ENCODE results near the gene JOSD2. TPM values are rescaled to one million over a fixed set of nuclear protein-coding genes. Genes with fewer than 3 reads are reported as not detected.

The JOSD2 gene
- total and polyA plus RNA-seq, 2 of the 4 experiments (the other 2 are of a cell fraction): 12.2 to 54.1 TPM

GRCh38 chr19:50554212-50554611, 43.2 kb upstream of the JOSD2 start:
- Histone ChIP-seq H2AK9ac (replicated peaks; ENCODE audit: low read depth, low read length, poor library complexity) (no peak overlapping the region), H4K20me1 (ENCODE audit: insufficient read depth, low read length) (no peaks in the 10 kb centered on the region), H3K9me3 (ENCODE audit: control insufficient read depth, insufficient read depth, low read length) (no peaks in the 10 kb centered on the region), H3K23ac (ENCODE audit: low read depth, low read length) (no peak overlapping the region), H3K36me3 (ENCODE audit: control insufficient read depth, insufficient read depth, low read length) (no peaks in the 10 kb centered on the region), H3K9me1 (ENCODE audit: insufficient read depth, low read length) (no peaks in the 10 kb centered on the region; the same call in 1 of the 2 replicates), H3K4me3 (ENCODE audit: insufficient read depth, low read depth, low read length) (no peak overlapping the region), H3K4ac (ENCODE audit: low read depth, low read length) (no peak overlapping the region), H3K9ac (ENCODE audit: low read depth, low read length) (no peak overlapping the region), H2AFZ (replicated peaks; ENCODE audit: low read length, poor library complexity) (no peak overlapping the region), H3K14ac (replicated peaks; ENCODE audit: low read depth, low read length) (no peak overlapping the region), H2BK5ac (ENCODE audit: low read depth, low read length, poor library complexity, severe bottlenecking) (no peak overlapping the region), H2BK15ac (ENCODE audit: low read depth, low read length) (no peak overlapping the region), H3K4me2 (ENCODE audit: low read depth, low read length) (no peak overlapping the region), H4K8ac (ENCODE audit: low read depth in 2 of 2, low read length in 2 of 2) (no peak overlapping the region), H4K91ac (ENCODE audit: insufficient read depth, low read depth, low read length) (no peak overlapping the region), H3K18ac (ENCODE audit: low read depth, low read length) (no peak overlapping the region), H4K5ac (ENCODE audit: low read depth, low read length) (no peak overlapping the region), H3K27me3 (ENCODE audit: control insufficient read depth, insufficient read depth, low read length) (peaks cover 37% of the 10 kb centered on the region), H2BK120ac (ENCODE audit: low read depth, low read length) (no peak overlapping the region), H3K56ac (ENCODE audit: extremely low read depth, insufficient read depth, low read length) (no peak overlapping the region), H2BK20ac (ENCODE audit: low read depth, low read length) (no peak overlapping the region), H2AK5ac (ENCODE audit: low read depth, low read length) (no peak overlapping the region), H3K27ac (ENCODE audit: insufficient read depth, low read length) (no peak overlapping the region), H3K79me1 (ENCODE audit: low read depth in 1 of 2, low read length in 2 of 2) (no peaks in the 10 kb centered on the region), H3K4me1 (ENCODE audit: control insufficient read depth, insufficient read depth, low read length) (no peaks in the 10 kb centered on the region; the same call in 1 of the 2 replicates)
- in situ Hi-C loops (cut with MboI; ENCODE audit: low sequenced_read_pairs) (no loop called here), dilution Hi-C loops (cut with HindIII; ENCODE audit: low sequenced_read_pairs, unreplicated experiment) (no loop called here), intact Hi-C loops (cut with micrococcal nuclease) (no loop called here)
- TF ChIP-seq MXI1 (IDR thresholded peaks at IDR 0.05; ENCODE audit: borderline replicate concordance, low read depth, low read length) (no peak), RAD21 (IDR thresholded peaks at IDR 0.05; ENCODE audit: low read length) (no peak), RFX5 (IDR thresholded peaks at IDR 0.05; ENCODE audit: low read depth, low read length) (no peak), ELK1 (IDR thresholded peaks at IDR 0.05; ENCODE audit: borderline replicate concordance, low read depth, low read length) (no peak), CHD1 (IDR thresholded peaks at IDR 0.05; ENCODE audit: low read depth, low read length) (no peak), USF2 (IDR thresholded peaks at IDR 0.05; ENCODE audit: low read depth, low read length) (no peak), POLR2A (IDR thresholded peaks at IDR 0.05; ENCODE audit: low read depth, low read length) (no peak), MAZ (IDR thresholded peaks at IDR 0.05; ENCODE audit: borderline replicate concordance, low read depth, low read length) (no peak), SMC3 (IDR thresholded peaks at IDR 0.05; ENCODE audit: low read depth, low read length) (no peak), BHLHE40 (IDR thresholded peaks at IDR 0.05; ENCODE audit: low read depth, low read length) (no peak), NFE2L2 (IDR thresholded peaks at IDR 0.05; ENCODE audit: low read depth, low read length) (no peak), RCOR1 (IDR thresholded peaks at IDR 0.05; ENCODE audit: insufficient replicate concordance, low read length) (no peak), CTCF (conservative IDR thresholded peaks at IDR 0.05; ENCODE audit: low read depth, low read length) (no peak), MAFK (IDR thresholded peaks at IDR 0.05; ENCODE audit: low read depth, low read length) (no peak), FOS (IDR thresholded peaks at IDR 0.05; ENCODE audit: low read depth, low read length) (no peak), CEBPB (IDR thresholded peaks at IDR 0.05; ENCODE audit: low read depth, low read length) (no peak)
- WGBS, 2 experiments (ENCODE audit: extremely low coverage in 2 of 2, insufficient read length in 1 of 2): 87% methylated on average over 8 of the region's 10 CpGs; no CpG with 5 or more reads in 1 of the 2 experiments
- ChIA-PET CTCF (no interaction called here), POLR2A (ENCODE audit: unreplicated experiment) (no interaction called here)
- ATAC-seq (ENCODE audit: low read depth) (no peak), DNase-seq (no peak)
- BruUV-seq (replicated peaks): no TSS peak

Measured in IMR-90 (cell line).